Bronchial epithelial cell (primary cell): ENCODE data around the gene UBE2D2. TPM values are rescaled to one million over a fixed set of nuclear protein-coding genes. Genes with fewer than 3 reads are reported as not detected.

Experiments used
- DNase-seq: peaks from one replicate; pipeline ENCODE4 v3.0.0-alpha.2; 2010; ENCODE audit warnings: low read depth
- FAIRE-seq: peaks from 2 replicates; lab custom pipeline; 2011; peaks lifted over from hg19 to GRCh38; lab: Jason Lieb, UNC
- H3K27me3 ChIP-seq: 2 replicates; pipeline ENCODE4 v1.5.1; 2011; ENCODE audit warnings: low read length; ENCODE audit not compliant: control insufficient read depth, insufficient read depth
- H3K36me3 ChIP-seq: 2 replicates; pipeline ENCODE4 v1.5.1; 2011; ENCODE audit warnings: low read length; ENCODE audit not compliant: control insufficient read depth, insufficient read depth
- H3K4me3 ChIP-seq: 2 replicates; pipeline ENCODE4 v1.5.1; 2011; ENCODE audit warnings: mild to moderate bottlenecking, low read depth, low read length, control low read depth
- total RNA-seq: library from RNA; depleted of rRNA; stranded (reverse); fragments of >200 nt; gene quantifications from 2 replicates; pipeline ENCODE4 v1.2.1, GENCODE V29; 2014
- TF ChIP-seq, protein P1 (sequence below): IDR thresholded peaks from 2 replicates; pipeline ENCODE4 v1.5.1; 2011; ENCODE audit warnings: mild to moderate bottlenecking, moderate library complexity, low read length, control low read depth, inconsistent platforms; ENCODE audit not compliant: insufficient read depth, severe bottlenecking

The UBE2D2 gene
- total RNA-seq, 1 donor from 2014 or later, result 52.1 TPM

DNA sequence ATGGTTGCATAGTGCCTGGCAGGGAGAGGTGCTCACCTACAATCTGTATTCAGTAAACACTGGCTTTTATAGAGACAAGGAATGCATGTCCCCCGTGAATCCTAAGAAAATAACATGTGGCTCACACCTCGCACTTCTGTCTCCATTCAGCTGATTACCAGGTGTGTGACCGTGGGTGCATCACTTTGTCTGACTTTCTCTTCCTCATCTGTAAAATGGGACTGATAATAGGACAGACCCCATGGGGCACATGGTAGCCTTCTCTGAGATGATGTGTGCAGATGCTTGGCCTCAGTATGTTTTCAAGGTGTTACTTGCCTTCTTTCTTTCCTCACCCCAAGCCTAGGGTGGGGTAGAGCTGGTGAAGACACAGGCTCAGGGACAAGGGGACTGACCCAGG, 93.3 kb downstream of the UBE2D2 start:
- TF ChIP-seq, protein P1, sequence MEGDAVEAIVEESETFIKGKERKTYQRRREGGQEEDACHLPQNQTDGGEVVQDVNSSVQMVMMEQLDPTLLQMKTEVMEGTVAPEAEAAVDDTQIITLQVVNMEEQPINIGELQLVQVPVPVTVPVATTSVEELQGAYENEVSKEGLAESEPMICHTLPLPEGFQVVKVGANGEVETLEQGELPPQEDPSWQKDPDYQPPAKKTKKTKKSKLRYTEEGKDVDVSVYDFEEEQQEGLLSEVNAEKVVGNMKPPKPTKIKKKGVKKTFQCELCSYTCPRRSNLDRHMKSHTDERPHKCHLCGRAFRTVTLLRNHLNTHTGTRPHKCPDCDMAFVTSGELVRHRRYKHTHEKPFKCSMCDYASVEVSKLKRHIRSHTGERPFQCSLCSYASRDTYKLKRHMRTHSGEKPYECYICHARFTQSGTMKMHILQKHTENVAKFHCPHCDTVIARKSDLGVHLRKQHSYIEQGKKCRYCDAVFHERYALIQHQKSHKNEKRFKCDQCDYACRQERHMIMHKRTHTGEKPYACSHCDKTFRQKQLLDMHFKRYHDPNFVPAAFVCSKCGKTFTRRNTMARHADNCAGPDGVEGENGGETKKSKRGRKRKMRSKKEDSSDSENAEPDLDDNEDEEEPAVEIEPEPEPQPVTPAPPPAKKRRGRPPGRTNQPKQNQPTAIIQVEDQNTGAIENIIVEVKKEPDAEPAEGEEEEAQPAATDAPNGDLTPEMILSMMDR, result no peak
- no peak for DNase-seq
- no peak for FAIRE-seq
- H3K36me3 ChIP-seq, result no peaks in the 10 kb centered on the region
- no peaks in the 10 kb centered on the region for H3K27me3 ChIP-seq
- H3K4me3 ChIP-seq, result no peak overlapping the region

DNA sequence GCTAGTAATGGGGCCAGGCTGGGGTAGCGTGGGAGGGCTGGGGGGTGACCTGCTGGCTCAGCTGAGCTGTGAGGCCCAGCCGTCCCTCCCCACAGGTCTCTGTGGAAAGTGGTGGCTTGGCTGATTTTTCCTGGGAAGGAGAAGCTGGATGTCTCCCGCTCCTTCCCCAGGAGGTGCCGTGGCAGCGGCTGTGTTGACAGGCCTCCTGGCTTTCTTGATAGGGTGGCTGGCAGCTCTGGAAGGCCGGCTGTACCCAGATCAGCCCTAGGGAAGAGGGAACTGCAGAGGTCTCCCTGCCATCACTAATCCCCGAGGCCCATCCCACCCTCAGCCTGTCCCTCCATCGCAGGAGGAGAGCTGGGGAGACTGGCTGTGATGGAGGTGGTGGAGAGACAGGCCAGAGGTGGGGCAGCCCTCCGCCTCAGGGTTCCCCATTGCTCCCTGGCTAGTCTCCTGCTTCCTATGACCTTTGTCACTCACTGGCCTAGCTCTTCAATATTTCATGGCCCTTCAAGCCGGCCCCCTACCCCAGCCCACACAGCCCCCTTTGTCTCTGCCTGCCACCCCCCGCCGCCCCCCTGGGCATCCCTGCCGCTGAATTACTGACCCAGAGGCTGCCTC, 93.8 kb downstream of the UBE2D2 start:
- TF ChIP-seq, protein P1, result no peak
- no peaks in the 10 kb centered on the region for H3K36me3 ChIP-seq
- DNase-seq (no peak), FAIRE-seq (no peak)
- no peaks in the 10 kb centered on the region for H3K27me3 ChIP-seq
- H3K4me3 ChIP-seq, result no peak overlapping the region

DNA sequence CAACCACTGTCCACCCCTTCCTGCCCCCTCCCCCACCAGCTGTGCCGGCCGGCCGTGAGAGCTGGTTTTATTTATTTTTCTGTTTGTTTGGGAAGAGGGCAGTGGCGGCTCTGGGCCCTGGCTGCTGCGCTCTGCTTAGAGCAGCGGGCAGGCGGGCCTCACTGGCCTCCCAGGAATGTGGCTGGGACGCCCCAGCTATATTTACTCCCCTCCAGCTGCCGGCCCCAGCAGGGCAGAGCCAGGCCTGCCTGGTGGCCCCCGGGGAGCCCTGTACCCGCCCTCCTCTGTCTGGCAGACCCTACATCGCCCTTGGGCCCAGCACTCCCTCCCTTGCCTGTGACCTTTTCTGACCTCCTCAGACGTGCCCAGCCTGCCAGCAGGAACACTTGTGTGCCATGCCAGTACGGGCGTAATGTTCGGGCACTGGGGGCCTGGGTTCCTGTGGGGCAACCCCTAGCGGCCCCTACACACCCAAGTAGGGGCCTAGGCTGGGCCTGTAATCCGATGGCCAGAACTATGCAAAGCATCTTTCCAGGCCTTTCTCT, 94.7 kb downstream of the UBE2D2 start:
- TF ChIP-seq, protein P1, result no peak
- H3K27me3 ChIP-seq, result no peaks in the 10 kb centered on the region
- DNase-seq, result no peak
- no peaks in the 10 kb centered on the region for H3K36me3 ChIP-seq
- FAIRE-seq, result no peak
- H3K4me3 ChIP-seq, result no peak overlapping the region

DNA sequence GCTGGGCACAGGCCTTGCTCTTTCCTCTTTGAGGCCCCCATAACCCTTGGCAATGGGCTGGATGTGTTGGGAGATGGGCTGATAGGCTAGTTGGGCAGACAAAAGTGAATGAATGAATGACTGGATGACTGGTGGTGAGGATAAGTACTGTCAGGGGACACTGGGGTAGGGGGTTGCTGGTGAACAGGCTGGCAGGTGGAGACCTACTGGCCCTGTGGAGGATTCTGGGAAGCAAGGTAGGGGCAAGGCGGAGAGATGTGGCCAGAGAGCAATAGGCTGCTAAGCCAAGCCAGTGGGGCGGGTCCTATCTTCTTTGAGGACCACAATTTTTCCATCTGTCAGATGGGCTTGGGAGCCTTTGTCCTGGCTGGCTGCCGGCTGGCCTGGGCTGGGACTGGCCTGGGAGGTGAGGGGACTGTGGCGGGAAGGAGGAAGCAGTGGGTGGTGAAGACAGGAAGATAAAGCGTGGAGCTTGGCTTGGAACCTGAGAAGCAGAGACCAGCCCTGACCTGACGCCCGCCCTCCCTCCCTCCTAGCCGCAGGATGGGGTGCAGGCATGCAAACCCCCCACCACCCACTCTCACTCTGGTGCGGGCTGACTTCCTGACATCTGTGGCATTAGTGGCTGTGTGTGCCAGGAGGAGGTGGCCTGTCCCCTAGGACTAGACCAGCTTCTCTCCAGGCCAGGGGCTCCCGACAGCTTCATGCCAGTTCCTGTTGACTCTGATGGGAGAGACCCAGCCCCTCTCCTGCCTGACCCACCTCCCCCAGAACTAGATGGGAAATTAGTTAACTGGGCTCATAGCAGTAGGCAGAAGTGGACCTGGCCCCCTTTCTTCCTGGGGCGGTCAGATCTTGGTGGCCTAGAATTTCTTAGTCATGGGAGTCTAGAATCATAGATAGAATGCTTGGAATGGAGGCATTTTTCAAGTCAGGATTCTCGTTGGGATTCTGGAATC, 96.5 kb downstream of the UBE2D2 start:
- TF ChIP-seq, protein P1, result no peak

DNA sequence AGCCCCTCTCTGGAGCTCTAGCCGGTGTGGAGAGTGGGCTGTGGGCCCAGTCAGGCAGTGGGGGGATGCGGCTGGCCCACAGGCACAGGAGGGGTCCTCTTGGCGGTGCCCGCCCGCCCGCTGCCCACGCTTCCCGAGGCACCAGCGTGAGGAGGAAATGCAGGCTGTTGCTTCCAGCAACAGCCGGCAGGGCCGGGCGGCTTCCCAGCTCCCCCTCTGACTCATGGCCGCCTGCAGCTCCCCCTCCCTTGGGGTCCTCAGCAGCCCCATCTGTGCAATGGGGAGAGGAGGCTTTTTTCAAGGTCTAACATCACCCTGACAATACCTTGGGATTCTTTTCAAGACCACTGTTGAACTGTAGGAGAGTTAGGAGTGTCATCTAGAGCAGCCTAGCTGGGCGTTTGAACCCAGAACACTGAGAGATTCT, 97.4 kb downstream of the UBE2D2 start:
- FAIRE-seq (no peak), DNase-seq (peak; percentile 31)
- Histone ChIP-seq H3K27me3 (no peaks in the 10 kb centered on the region), H3K4me3 (no peak overlapping the region), H3K36me3 (no peaks in the 10 kb centered on the region)
- TF ChIP-seq, protein P1, result peak; percentile 1

More for the DNA sequence above, 96.5 kb downstream of the UBE2D2 start:
- FAIRE-seq (no peak), DNase-seq (no peak)
- no peak overlapping the region for H3K4me3 ChIP-seq
- H3K36me3 ChIP-seq, result no peaks in the 10 kb centered on the region
- H3K27me3 ChIP-seq, result no peaks in the 10 kb centered on the region
